ENCODE results near the gene TAF11. TPM values are rescaled to one million over a fixed set of nuclear protein-coding genes. Genes with fewer than 3 reads are reported as not detected.

The TAF11 gene
- total and polyA plus RNA-seq, 8 donors = 22.6 to 52.1 (median 49.9) TPM

DNA sequence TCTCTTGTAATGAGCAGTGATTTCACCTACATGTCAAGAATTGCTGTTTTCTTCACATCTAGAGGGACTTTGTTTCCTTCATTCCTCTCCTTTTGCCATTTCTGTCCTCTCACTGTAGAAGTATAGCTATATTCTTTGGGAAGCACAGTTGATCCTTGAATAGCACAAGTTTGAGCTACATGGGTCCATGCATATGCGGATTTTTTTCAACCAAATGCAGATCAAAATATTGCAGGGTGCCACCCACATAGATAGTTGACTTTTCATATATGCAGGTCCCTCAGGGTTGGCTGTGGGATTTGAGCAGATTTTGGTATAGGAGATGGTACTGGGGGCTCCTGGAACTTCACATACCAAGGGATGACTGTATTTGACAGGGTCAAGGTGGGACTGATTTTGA lies 54.9 kb downstream of the TAF11 start:
- Histone ChIP-seq H3K36me3 (peaks cover 0 to 82% of the 10 kb centered on the region in 2 donors), H3K4me1 (peaks cover 0 to 18% of the 10 kb centered on the region in 2 donors), H3K4me3 (no peak overlapping the region), H3K27me3 (no peaks in the 10 kb centered on the region), H3K9me3 (no peaks in the 10 kb centered on the region), H3K27ac (no peak overlapping the region)
- ATAC-seq (no peak), DNase-seq (no peak)
- intact Hi-C loops (cut with DNase I) = no loop called here
- TF ChIP-seq, protein P1, sequence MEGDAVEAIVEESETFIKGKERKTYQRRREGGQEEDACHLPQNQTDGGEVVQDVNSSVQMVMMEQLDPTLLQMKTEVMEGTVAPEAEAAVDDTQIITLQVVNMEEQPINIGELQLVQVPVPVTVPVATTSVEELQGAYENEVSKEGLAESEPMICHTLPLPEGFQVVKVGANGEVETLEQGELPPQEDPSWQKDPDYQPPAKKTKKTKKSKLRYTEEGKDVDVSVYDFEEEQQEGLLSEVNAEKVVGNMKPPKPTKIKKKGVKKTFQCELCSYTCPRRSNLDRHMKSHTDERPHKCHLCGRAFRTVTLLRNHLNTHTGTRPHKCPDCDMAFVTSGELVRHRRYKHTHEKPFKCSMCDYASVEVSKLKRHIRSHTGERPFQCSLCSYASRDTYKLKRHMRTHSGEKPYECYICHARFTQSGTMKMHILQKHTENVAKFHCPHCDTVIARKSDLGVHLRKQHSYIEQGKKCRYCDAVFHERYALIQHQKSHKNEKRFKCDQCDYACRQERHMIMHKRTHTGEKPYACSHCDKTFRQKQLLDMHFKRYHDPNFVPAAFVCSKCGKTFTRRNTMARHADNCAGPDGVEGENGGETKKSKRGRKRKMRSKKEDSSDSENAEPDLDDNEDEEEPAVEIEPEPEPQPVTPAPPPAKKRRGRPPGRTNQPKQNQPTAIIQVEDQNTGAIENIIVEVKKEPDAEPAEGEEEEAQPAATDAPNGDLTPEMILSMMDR (IDR thresholded peaks at IDR 0.05) = no peak

DNA sequence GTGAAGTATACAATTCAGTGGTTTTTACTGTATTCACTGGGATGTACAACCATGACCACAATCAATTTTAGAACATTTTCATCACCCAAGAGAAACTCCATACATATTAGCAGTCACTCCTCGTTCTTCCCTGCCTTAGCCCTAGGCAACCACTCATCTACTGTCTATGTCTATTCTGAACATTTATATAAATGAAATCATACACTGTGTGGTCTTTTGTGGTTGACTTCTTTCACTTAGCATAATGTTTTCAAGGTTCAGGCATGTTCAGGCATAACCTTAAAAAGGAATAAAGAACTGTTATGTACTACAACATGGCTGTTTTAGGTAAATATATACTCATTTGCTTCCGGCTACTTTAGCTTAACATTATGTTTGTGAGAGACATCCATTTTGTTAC lies 58.7 kb downstream of the TAF11 start:
- Histone ChIP-seq H3K27me3 (no peaks in the 10 kb centered on the region), H3K4me3 (no peak overlapping the region), H3K9me3 (no peaks in the 10 kb centered on the region), H3K4me1 (no peaks in the 10 kb centered on the region), H3K36me3 (peaks cover 0 to 85% of the 10 kb centered on the region in 2 donors), H3K27ac (no peak overlapping the region)
- intact Hi-C loops (cut with DNase I) = no loop called here
- no peak for DNase-seq
- ATAC-seq = no peak
- TF ChIP-seq, protein P1 (IDR thresholded peaks at IDR 0.05) = no peak

Other genes with a start within 250 kb of the TAF11 start
- 10 to 100 TPM; 75.9 to 82.9 TPM for gene ILRUN, start 191.3 kb downstream of the TAF11 start, total RNA-seq
- gene ILRUN, start 191.3 kb downstream of the TAF11 start, polyA plus RNA-seq (ENCODE audit: insufficient read length in 6 of 6) = 10 to 100 TPM; 43.7 to 52.8 (median 46.7) TPM
- gene SNRPC, start 130.5 kb downstream of the TAF11 start, total RNA-seq = 10 to 100 TPM; 64.1 to 75.0 TPM
- 100 to 1,000 TPM; 104 to 134 (median 118) TPM for gene SNRPC, start 130.5 kb downstream of the TAF11 start, polyA plus RNA-seq (ENCODE audit: insufficient read length in 6 of 6)
- gene BLTP3A, start 96.0 kb downstream of the TAF11 start, total RNA-seq = 10 to 100 TPM; 17.1 to 21.8 TPM
- 10 to 100 TPM; 12.2 to 13.7 (median 12.7) TPM for gene BLTP3A, start 96.0 kb downstream of the TAF11 start, polyA plus RNA-seq (ENCODE audit: insufficient read length in 6 of 6)
- gene ANKS1A, start 1.2 kb upstream of the TAF11 start, total RNA-seq = 10 to 100 TPM; 28.7 to 45.4 TPM
- gene ANKS1A, start 1.2 kb upstream of the TAF11 start, polyA plus RNA-seq (ENCODE audit: insufficient read length in 6 of 6) = 10 to 100 TPM; 23.0 to 31.0 (median 25.5) TPM